H9 (cell line): Measurements from ENCODE around the gene WNT9A. TPM values are rescaled to one million over a fixed set of nuclear protein-coding genes. Genes with fewer than 3 reads are reported as not detected.

Experiments used
- DNase-seq: peaks from one replicate; pipeline ENCODE4 v3.0.0-alpha.2; 2017
- H2AFZ ChIP-seq: one replicate; pipeline ENCODE4 v1.6.1; 2013; ENCODE audit warnings: mild to moderate bottlenecking, low read length, control low read depth, moderate library complexity
- H2AK5ac ChIP-seq: 2 replicates; pipeline ENCODE4 v1.6.1; 2013; ENCODE audit warnings: low read length, control low read depth, mixed read lengths; ENCODE audit not compliant: insufficient read length
- H2BK120ac ChIP-seq: one replicate; pipeline ENCODE4 v1.6.1; 2013; ENCODE audit warnings: low read depth, mild to moderate bottlenecking, low read length, control low read depth, inconsistent platforms; ENCODE audit not compliant: poor library complexity, severe bottlenecking
- H2BK12ac ChIP-seq: 2 replicates; pipeline ENCODE4 v1.6.1; 2013; ENCODE audit warnings: low read length, control low read depth, mixed read lengths, low read depth; ENCODE audit not compliant: insufficient read length
- H2BK15ac ChIP-seq: 2 replicates; pipeline ENCODE4 v1.6.1; 2013; ENCODE audit warnings: low read depth, low read length, control low read depth
- H2BK20ac ChIP-seq: one replicate; pipeline ENCODE4 v1.6.1; 2013; ENCODE audit warnings: low read depth, mild to moderate bottlenecking, low read length, control low read depth, inconsistent platforms; ENCODE audit not compliant: poor library complexity, severe bottlenecking
- H2BK5ac ChIP-seq: 2 replicates; pipeline ENCODE4 v1.6.1; 2013; ENCODE audit warnings: low read length, control low read depth, mixed read lengths; ENCODE audit not compliant: insufficient read length
- H3K14ac ChIP-seq: 2 replicates; pipeline ENCODE4 v1.6.1; 2013; ENCODE audit warnings: low read length, control low read depth; ENCODE audit not compliant: insufficient read depth
- H3K18ac ChIP-seq: 2 replicates; pipeline ENCODE4 v1.6.1; 2013; ENCODE audit warnings: low read depth, mild to moderate bottlenecking, mixed read lengths, low read length, control low read depth; ENCODE audit not compliant: insufficient read length
- H3K23ac ChIP-seq: 2 replicates; pipeline ENCODE4 v1.6.1; 2013; ENCODE audit warnings: low read length, control low read depth, mixed read lengths, low read depth; ENCODE audit not compliant: insufficient read length
- H3K23me2 ChIP-seq: 2 replicates; pipeline ENCODE4 v1.6.1; 2013; ENCODE audit warnings: low read depth, mild to moderate bottlenecking, mixed read lengths, low read length, control low read depth; ENCODE audit not compliant: insufficient read length, poor library complexity, severe bottlenecking
- H3K27ac ChIP-seq: 2 replicates; pipeline ENCODE4 v1.5.1; 2013; ENCODE audit warnings: low read length, control low read depth, mixed read lengths, low read depth; ENCODE audit not compliant: insufficient read length
- H3K27me3 ChIP-seq: 2 replicates; pipeline ENCODE4 v1.6.1; 2013; ENCODE audit warnings: low read length, control low read depth, inconsistent platforms; ENCODE audit not compliant: insufficient read depth
- H3K4ac ChIP-seq: 2 replicates; pipeline ENCODE4 v1.6.1; 2013; ENCODE audit warnings: low read depth, mild to moderate bottlenecking, control low read depth, inconsistent platforms, low read length, moderate library complexity
- H3K4me1 ChIP-seq: 2 replicates; pipeline ENCODE4 v1.6.1; 2013; ENCODE audit warnings: low read length, control low read depth, inconsistent platforms; ENCODE audit not compliant: insufficient read depth
- H3K4me2 ChIP-seq: 2 replicates; pipeline ENCODE4 v1.6.1; 2013; ENCODE audit warnings: low read length, control low read depth, mixed read lengths; ENCODE audit not compliant: insufficient read length, insufficient read depth
- H3K56ac ChIP-seq: 2 replicates; pipeline ENCODE4 v1.6.1; 2013; ENCODE audit warnings: low read depth, mild to moderate bottlenecking, mixed read lengths, low read length, control low read depth; ENCODE audit not compliant: insufficient read length
- H3K79me1 ChIP-seq: 2 replicates; pipeline ENCODE4 v1.6.1; 2013; ENCODE audit warnings: low read depth, mild to moderate bottlenecking, moderate library complexity, low read length, control low read depth, inconsistent platforms; ENCODE audit not compliant: insufficient read depth, poor library complexity, severe bottlenecking
- H3K79me2 ChIP-seq: 2 replicates; pipeline ENCODE4 v1.6.1; 2013; ENCODE audit warnings: low read length, control low read depth, inconsistent platforms; ENCODE audit not compliant: insufficient read depth
- H3K9ac ChIP-seq: 2 replicates; pipeline ENCODE4 v1.6.1; 2013; ENCODE audit warnings: low read length, control low read depth, mixed read lengths; ENCODE audit not compliant: insufficient read length; ENCODE audit errors: extremely low read depth
- H3K9me3 ChIP-seq: one replicate; pipeline ENCODE4 v1.6.1; 2013; ENCODE audit warnings: low read depth, low read length, inconsistent platforms; ENCODE audit not compliant: control insufficient read depth
- H3T11ph ChIP-seq: one replicate; pipeline ENCODE4 v1.6.1; 2013; ENCODE audit warnings: mild to moderate bottlenecking, low read length, control low read depth, inconsistent platforms
- H4K20me1 ChIP-seq: one replicate; pipeline ENCODE4 v1.6.1; 2013; ENCODE audit not compliant: control insufficient read depth, insufficient read length, insufficient read depth
- H4K5ac ChIP-seq: 2 replicates; pipeline ENCODE4 v1.6.1; 2013; ENCODE audit warnings: low read depth, mild to moderate bottlenecking, mixed read lengths, low read length, control low read depth; ENCODE audit not compliant: insufficient read length
- H4K8ac ChIP-seq: replicated peaks from 2 replicates; pipeline ENCODE4 v1.6.1; 2013; ENCODE audit warnings: low read length, control low read depth, mixed read lengths, low read depth; ENCODE audit not compliant: insufficient read length
- H4K91ac ChIP-seq: 2 replicates; pipeline ENCODE4 v1.6.1; 2013; ENCODE audit warnings: low read depth, mild to moderate bottlenecking, moderate library complexity, mixed read lengths, low read length, control low read depth; ENCODE audit not compliant: insufficient read length
- H3K27ac Mint-ChIP-seq, 3 experiments: 2 replicates in 2 of 3; 3 replicates in 1 of 3; pipeline ENCODE4 v1.8.0; 2020 to 2021; ENCODE audit warnings: mixed read lengths in 3 of 3, mild to moderate bottlenecking in 1 of 3, moderate library complexity in 1 of 3
- H3K27me3 Mint-ChIP-seq: 2 replicates; pipeline ENCODE4 v1.8.0; 2021; ENCODE audit warnings: low read depth, mild to moderate bottlenecking, moderate library complexity, mixed read lengths
- H3K36me3 Mint-ChIP-seq, 3 experiments: 2 replicates in 2 of 3; 3 replicates in 1 of 3; pipeline ENCODE4 v1.8.0; 2020 to 2021; ENCODE audit warnings: low read depth in 3 of 3, mixed read lengths in 3 of 3; ENCODE audit not compliant: insufficient read depth in 1 of 3
- H3K4me1 Mint-ChIP-seq, 2 experiments: 2 replicates each; pipeline ENCODE4 v1.8.0; 2020; ENCODE audit warnings: mixed read lengths in 2 of 2
- H3K4me3 Mint-ChIP-seq, 2 experiments: 2 replicates in 1 of 2; 3 replicates in 1 of 2; pipeline ENCODE4 v1.8.0; 2020 to 2021; ENCODE audit warnings: mild to moderate bottlenecking in 2 of 2, mixed read lengths in 2 of 2, moderate library complexity in 1 of 2
- H3K9me3 Mint-ChIP-seq, 2 experiments: 2 replicates in 1 of 2; 3 replicates in 1 of 2; pipeline ENCODE4 v1.8.0; 2020; ENCODE audit warnings: mild to moderate bottlenecking in 2 of 2, mixed read lengths in 2 of 2, moderate library complexity in 1 of 2
- CTCF ChIP-seq: fragments of 200-600 bp; sonication (generic); conservative IDR thresholded peaks from 3 replicates; pipeline ENCODE4 v1.8.0; 2021; ENCODE audit warnings: antibody characterized with exemption, mild to moderate bottlenecking
- WGBS: extraction: QIAGEN DNeasy Blood & Tissue Kit; methylation state at CpG from one replicate; pipeline ENCODE4 v1.1.7; 2013; ENCODE audit warnings: missing lambda C conversion rate, low lambda C conversion rate, mixed read lengths; ENCODE audit not compliant: insufficient read length; ENCODE audit errors: extremely low coverage; 5-methylcytosine and 5-hydroxymethylcytosine counted together
- total RNA-seq: library from RNA; stranded (reverse); gene quantifications from 2 replicates; pipeline ENCODE4 v1.2.1, GENCODE V29; 2021

WNT9A gene
- total RNA-seq, 1 experiment from 2014 or later, result 0.77 TPM

GRCh38 chr1:227913764-227914721 lies 33.7 kb downstream of the WNT9A start:
- Histone ChIP-seq H2AK5ac (no peak overlapping the region), H4K8ac (no peak overlapping the region), H3K18ac (no peak overlapping the region), H4K5ac (no peak overlapping the region), H3K23ac (no peak overlapping the region), H3K56ac (no peak overlapping the region), H3K23me2 (no peaks in the 10 kb centered on the region), H3K79me1 (no peaks in the 10 kb centered on the region), H3K27ac (no peak overlapping the region), H3K4me1 (peaks cover 7% of the 10 kb centered on the region), H3K9me3 (no peaks in the 10 kb centered on the region), H2BK12ac (no peak overlapping the region), H3T11ph (no peak overlapping the region), H2BK5ac (no peak overlapping the region), H3K4ac (no peak overlapping the region), H3K27me3 (no peaks in the 10 kb centered on the region), H3K79me2 (no peaks in the 10 kb centered on the region), H2BK20ac (no peak overlapping the region), H2AFZ (no peak overlapping the region), H3K14ac (peak overlapping the region; percentile 26; the same call in 1 of the 2 replicates), H3K9ac (no peak overlapping the region), H4K20me1 (no peaks in the 10 kb centered on the region), H4K91ac (no peak overlapping the region), H3K4me2 (no peak overlapping the region), H2BK120ac (no peak overlapping the region), H2BK15ac (no peak overlapping the region)
- Mint-ChIP-seq H3K27ac (no peak overlapping the region), H3K4me1 (peaks cover 36 to 51% of the 10 kb centered on the region in 2 experiments), H3K4me3 (no peak overlapping the region), H3K9me3 (no peaks in the 10 kb centered on the region), H3K36me3 (no peaks in the 10 kb centered on the region), H3K27me3 (no peaks in the 10 kb centered on the region; the same call in 1 of the 2 replicates)
- no peak; the same call in 2 of the 3 replicates for TF ChIP-seq CTCF
- no peak for DNase-seq
- WGBS, result no CpG with 5 or more reads among the region's 17 CpGs
